IMR-90 (cell line): ENCODE data around the gene NR2C1. TPM values are rescaled to one million over a fixed set of nuclear protein-coding genes. Genes with fewer than 3 reads are reported as not detected.

Experiments used
- ATAC-seq: fragments of 200-7000 bp; cut with Tn5 transposase; 2 replicates; pipeline ENCODE4 v1.9.1; 2020; ENCODE audit warnings: low read depth, mild to moderate bottlenecking, moderate library complexity
- BruUV-seq: library from RNA; stranded (reverse); fragments of 400-500 nt; replicated peaks from 2 replicates; lab custom pipeline; 2021; lab: Mats Ljungman, UMichigan
- CTCF ChIA-PET: fragments of 300-600 bp; formaldehyde crosslinking; extraction: SDS; loops from one replicate; lab custom pipeline; 2021; ENCODE audit warnings: antibody characterized with exemption; lab: Yijun Ruan, JAX
- POLR2A ChIA-PET: fragments of 300-600 bp; sonication (Branson Sonifier 250); formaldehyde crosslinking; loops from one replicate; lab custom pipeline; 2022; ENCODE audit warnings: antibody characterized with exemption; ENCODE audit not compliant: unreplicated experiment; lab: Charles Lee
- DNase-seq: peaks from one replicate; pipeline ENCODE4 v3.0.0; 2013
- H2AFZ ChIP-seq: replicated peaks from 2 replicates; pipeline ENCODE3; 2013; ENCODE audit warnings: low read length, mild to moderate bottlenecking; ENCODE audit not compliant: poor library complexity
- H2AK5ac ChIP-seq: 2 replicates; pipeline ENCODE4 v1.6.1; 2013; ENCODE audit warnings: low read depth, low read length, inconsistent platforms
- H2AK9ac ChIP-seq: replicated peaks from 2 replicates; pipeline ENCODE3; 2013; ENCODE audit warnings: mild to moderate bottlenecking, low read depth, low read length, moderate library complexity; ENCODE audit not compliant: poor library complexity
- H2BK120ac ChIP-seq: 2 replicates; pipeline ENCODE4 v1.6.1; 2013; ENCODE audit warnings: low read depth, low read length, inconsistent platforms
- H2BK15ac ChIP-seq: 3 replicates; pipeline ENCODE4 v1.6.1; 2013; ENCODE audit warnings: low read depth, low read length, inconsistent platforms
- H2BK20ac ChIP-seq: 2 replicates; pipeline ENCODE4 v1.6.1; 2013; ENCODE audit warnings: low read depth, mild to moderate bottlenecking, inconsistent platforms, low read length, moderate library complexity
- H2BK5ac ChIP-seq: 2 replicates; pipeline ENCODE4 v1.6.1; 2013; ENCODE audit warnings: mild to moderate bottlenecking, low read depth, low read length, inconsistent platforms; ENCODE audit not compliant: poor library complexity, severe bottlenecking
- H3K14ac ChIP-seq: replicated peaks from 2 replicates; pipeline ENCODE4 v1.6.1; 2013; ENCODE audit warnings: low read depth, low read length, inconsistent platforms
- H3K18ac ChIP-seq: 2 replicates; pipeline ENCODE4 v1.6.1; 2013; ENCODE audit warnings: low read depth, low read length, control low read depth
- H3K23ac ChIP-seq: 2 replicates; pipeline ENCODE4 v1.6.1; 2013; ENCODE audit warnings: low read depth, low read length, inconsistent platforms
- H3K27ac ChIP-seq: 2 replicates; pipeline ENCODE4 v1.5.1; 2013; ENCODE audit warnings: mild to moderate bottlenecking, control low read depth, low read length; ENCODE audit not compliant: insufficient read depth
- H3K27me3 ChIP-seq: 2 replicates; pipeline ENCODE4 v1.6.1; 2013; ENCODE audit warnings: low read length; ENCODE audit not compliant: control insufficient read depth, insufficient read depth
- H3K36me3 ChIP-seq: 2 replicates; pipeline ENCODE4 v1.6.1; 2013; ENCODE audit warnings: low read length, mixed read lengths; ENCODE audit not compliant: control insufficient read depth, insufficient read depth
- H3K4ac ChIP-seq: 2 replicates; pipeline ENCODE4 v1.6.1; 2013; ENCODE audit warnings: low read depth, low read length, inconsistent platforms
- H3K4me1 ChIP-seq: 2 replicates; pipeline ENCODE4 v1.6.1; 2013; ENCODE audit warnings: low read length, mixed read lengths; ENCODE audit not compliant: control insufficient read depth, insufficient read depth
- H3K4me2 ChIP-seq: 2 replicates; pipeline ENCODE4 v1.6.1; 2013; ENCODE audit warnings: low read depth, mild to moderate bottlenecking, control low read depth, low read length, moderate library complexity
- H3K4me3 ChIP-seq: 2 replicates; pipeline ENCODE4 v1.5.1; 2013; ENCODE audit warnings: low read depth, mild to moderate bottlenecking, control low read depth, low read length, moderate library complexity; ENCODE audit not compliant: insufficient read depth
- H3K56ac ChIP-seq: 2 replicates; pipeline ENCODE4 v1.6.1; 2013; ENCODE audit warnings: low read length, inconsistent platforms; ENCODE audit not compliant: insufficient read depth; ENCODE audit errors: extremely low read depth
- H3K79me1 ChIP-seq, 2 experiments: 2 replicates each; pipeline ENCODE4 v1.6.1; 2013; ENCODE audit warnings: low read length in 2 of 2, inconsistent platforms in 1 of 2, low read depth in 1 of 2
- H3K9ac ChIP-seq: 2 replicates; pipeline ENCODE4 v1.6.1; 2013; ENCODE audit warnings: low read depth, low read length, control low read depth
- H3K9me1 ChIP-seq: 2 replicates; pipeline ENCODE4 v1.6.1; 2013; ENCODE audit warnings: low read length, inconsistent platforms; ENCODE audit not compliant: insufficient read depth
- H3K9me3 ChIP-seq: 2 replicates; pipeline ENCODE4 v1.6.1; 2013; ENCODE audit warnings: low read length; ENCODE audit not compliant: control insufficient read depth, insufficient read depth
- H4K20me1 ChIP-seq: 2 replicates; pipeline ENCODE4 v1.6.1; 2013; ENCODE audit warnings: low read length, inconsistent platforms; ENCODE audit not compliant: insufficient read depth
- H4K5ac ChIP-seq: 2 replicates; pipeline ENCODE4 v1.6.1; 2013; ENCODE audit warnings: mild to moderate bottlenecking, low read depth, low read length, control low read depth
- H4K8ac ChIP-seq, 2 experiments: 2 replicates each; pipeline ENCODE4 v1.6.1; 2013; ENCODE audit warnings: low read depth in 2 of 2, low read length in 2 of 2, control low read depth in 1 of 2, inconsistent platforms in 1 of 2
- H4K91ac ChIP-seq: 2 replicates; pipeline ENCODE4 v1.6.1; 2013; ENCODE audit warnings: low read depth, low read length, inconsistent platforms; ENCODE audit not compliant: insufficient read depth
- CEBPB ChIP-seq: IDR thresholded peaks from 2 replicates; pipeline ENCODE4 v1.6.1; 2012; ENCODE audit warnings: low read depth, low read length, improper control_type of control experiment
- MAZ ChIP-seq: IDR thresholded peaks from 2 replicates; pipeline ENCODE4 v1.6.1; 2012; ENCODE audit warnings: low read depth, mild to moderate bottlenecking, low read length, improper control_type of control experiment, moderate library complexity, borderline replicate concordance
- MXI1 ChIP-seq: IDR thresholded peaks from 2 replicates; pipeline ENCODE4 v1.6.1; 2012; ENCODE audit warnings: low read depth, mild to moderate bottlenecking, low read length, moderate library complexity, borderline replicate concordance
- POLR2A ChIP-seq: IDR thresholded peaks from 2 replicates; pipeline ENCODE4 v1.6.1; 2012; ENCODE audit warnings: mild to moderate bottlenecking, low read depth, low read length
- RFX5 ChIP-seq: IDR thresholded peaks from 2 replicates; pipeline ENCODE4 v1.8.0; 2012; ENCODE audit warnings: low read depth, mild to moderate bottlenecking, low read length, moderate library complexity
- WGBS, 2 experiments: methylation state at CpG; one replicate each; pipeline versions ENCODE4 v1.1.5 to v1.1.7; 2013; ENCODE audit warnings: missing lambda C conversion rate in 2 of 2; ENCODE audit not compliant: insufficient read length in 1 of 2; ENCODE audit errors: extremely low coverage in 2 of 2; 5-methylcytosine and 5-hydroxymethylcytosine counted together
- dilution Hi-C: fragments of 300-500 bp; cut with HindIII; formaldehyde crosslinking; loops from one replicate; pipeline ENCODE4 v1.14.3; 2018; ENCODE audit warnings: low sequenced_read_pairs; ENCODE audit not compliant: unreplicated experiment
- in situ Hi-C: fragments of 300-500 bp; cut with MboI; formaldehyde crosslinking; loops from 3 replicates; pipeline ENCODE4 v1.14.3; 2019; ENCODE audit warnings: low sequenced_read_pairs, inconsistent platforms, mixed read lengths
- intact Hi-C: fragments of 100-400 bp; cut with micrococcal nuclease; formaldehyde crosslinking; loops from 2 replicates; pipeline ENCODE4 v1.10.0; 2022
- polyA plus RNA-seq, 3 experiments: library from polyadenylated mRNA; depleted of rRNA; stranded (reverse); fragments of >200 nt; gene quantifications; 2 replicates each; pipeline ENCODE4 v1.2.3, GENCODE V29; 2012; ENCODE audit warnings: low replicate concordance in 1 of 3
- total RNA-seq: library from RNA; depleted of rRNA; stranded (reverse); fragments of >200 nt; gene quantifications from 2 replicates; pipeline ENCODE4 v1.2.3, GENCODE V29; 2012

Gene NR2C1
- total and polyA plus RNA-seq, 2 of the 4 experiments (the other 2 are of a cell fraction), result 12.7 to 14.1 TPM

GRCh38 chr12:95003213-95003920, 70.1 kb downstream of the NR2C1 start, which contains the start of gene NDUFA12:
TSS of gene NDUFA12 (minus strand) at chr12:95003697. CDS start at chr12:95003680, 17 bp downstream.
- H3K4me2 ChIP-seq, result peak within 1 kb of the TSS; percentile 95
- peak within 1 kb of the TSS; percentile 10 for H3K18ac ChIP-seq
- peaks cover 4% of the 10 kb centered on the region for H3K36me3 ChIP-seq
- ChIA-PET CTCF (interaction anchor here (0.6 to 0.9 kb wide), 2 partner anchors 63 to 217 kb away, joined by 3 to 4 read pairs; no protein-coding TSS in a partner anchor), POLR2A (interaction anchor here (0.6 to 0.8 kb wide), 2 partner anchors 22 to 69 kb away, joined by 4 to 20 read pairs; no protein-coding TSS in a partner anchor)
- ATAC-seq, result peak; percentile 100
- peak within 1 kb of the TSS; percentile 12; the same call in 1 of the 2 replicates for H2BK20ac ChIP-seq
- peak; percentile 96 for DNase-seq
- intact Hi-C loops (no loop called here), in situ Hi-C loops (no loop called here), dilution Hi-C loops (no loop called here)
- peak within 1 kb of the TSS; percentile 50 for H2BK5ac ChIP-seq
- 1% methylated on average over 16 of the region's 34 CpGs; no CpG with 5 or more reads in 1 of the 2 experiments for WGBS, 2 experiments
- peak within 1 kb of the TSS; percentile 80 for H3K14ac ChIP-seq
- peak within 1 kb of the TSS; percentile 77 for H3K27ac ChIP-seq
- H2AFZ ChIP-seq, result peak within 1 kb of the TSS; percentile 93
- H2AK9ac ChIP-seq, result peak within 1 kb of the TSS; percentile 69
- peak within 1 kb of the TSS; percentile 47 for H4K5ac ChIP-seq
- H2BK15ac ChIP-seq, result peak within 1 kb of the TSS; percentile 75; the same call in 1 of the 3 replicates
- H3K56ac ChIP-seq, result peak within 1 kb of the TSS; percentile 85
- TF ChIP-seq CEBPB, result no peak
- 0 out of 2 replicates have a peak, but pooled peaks have one; percentile 15 for TF ChIP-seq MXI1
- peak; percentile 39; the same call in 1 of the 2 replicates for TF ChIP-seq MAZ
- TF ChIP-seq RFX5, result no peak
- TF ChIP-seq POLR2A, result peak; percentile 81
- no peaks in the 10 kb centered on the region for H3K4me1 ChIP-seq
- 0 out of 2 replicates have a peak, but pooled peaks cover 4% of the 10 kb centered on the region for H3K9me3 ChIP-seq
- H4K20me1 ChIP-seq, result no peaks in the 10 kb centered on the region
- peak within 1 kb of the TSS; percentile 79 for H3K4ac ChIP-seq
- BruUV-seq, result no TSS peak
- peak within 1 kb of the TSS; percentile 79 for H3K4me3 ChIP-seq
- H3K9me1 ChIP-seq, result 0 out of 2 replicates have a peak, but pooled peaks cover 4% of the 10 kb centered on the region
- peak within 1 kb of the TSS; percentile 92 to 95 for H4K8ac ChIP-seq
- peak within 1 kb of the TSS; percentile 77 for H3K23ac ChIP-seq
- H2AK5ac ChIP-seq, result peak within 1 kb of the TSS; percentile 5; the same call in 1 of the 2 replicates
- H3K27me3 ChIP-seq, result no peaks in the 10 kb centered on the region
- peaks cover 14 to 23% of the 10 kb centered on the region in 2 experiments for H3K79me1 ChIP-seq
- peak within 1 kb of the TSS; percentile 74 for H4K91ac ChIP-seq
- H2BK120ac ChIP-seq, result peak within 1 kb of the TSS; percentile 65
- H3K9ac ChIP-seq, result peak within 1 kb of the TSS; percentile 89
